CD4-positive, alpha-beta T cell treated with Interferon alpha-2 for 1 hour (primary cell): ENCODE data around the gene VSTM4.

Experiments
- DNase-seq, 2 donors: peaks; one replicate each; pipeline ENCODE4 v3.0.0-alpha.2; 2020 to 2022

The VSTM4 gene

GRCh38 chr10:49115015-49115795 is at the start of gene VSTM4:
Gene VSTM4, minus strand, starts transcription at chr10:49115522. Its CDS starts 37 bp downstream, at chr10:49115485.
- DNase-seq, result no peak

GRCh38 chr10:49164559-49165188 is 49.4 kb upstream of the VSTM4 start:
- peak; percentile 34 to 39 for DNase-seq

- no peak for DNase-seq
These were observed 48.4 kb upstream of the VSTM4 start for GRCh38 chr10:49163741-49164140.

- DNase-seq, result no peak
These were observed 47.5 kb upstream of the VSTM4 start for GRCh38 chr10:49162761-49163310.

- DNase-seq, result no peak
These were observed 46.7 kb upstream of the VSTM4 start for GRCh38 chr10:49162063-49162462.

GRCh38 chr10:49161411-49161997 is 46.2 kb upstream of the VSTM4 start:
- DNase-seq, result no peak

- DNase-seq, result no peak
These were observed 45.5 kb upstream of the VSTM4 start for GRCh38 chr10:49160814-49161213.

GRCh38 chr10:49160110-49160509 is 44.8 kb upstream of the VSTM4 start:
- DNase-seq, result no peak

- DNase-seq, result no peak
These were observed 43.6 kb upstream of the VSTM4 start for GRCh38 chr10:49158915-49159314.

- no peak for DNase-seq
These were observed 43.1 kb upstream of the VSTM4 start for GRCh38 chr10:49158404-49158803.

GRCh38 chr10:49157229-49157628 is 41.9 kb upstream of the VSTM4 start:
- DNase-seq, result no peak

- no peak for DNase-seq
These were observed 39.3 kb upstream of the VSTM4 start for GRCh38 chr10:49154641-49155040.

- DNase-seq, result no peak
These were observed 38.6 kb upstream of the VSTM4 start for GRCh38 chr10:49153971-49154370.

GRCh38 chr10:49153115-49153514 is 37.8 kb upstream of the VSTM4 start:
- DNase-seq, result no peak

GRCh38 chr10:49152663-49153062 is 37.3 kb upstream of the VSTM4 start:
- no peak for DNase-seq

GRCh38 chr10:49152037-49152436 is 36.7 kb upstream of the VSTM4 start:
- DNase-seq, result no peak

GRCh38 chr10:49151481-49151880 is 36.2 kb upstream of the VSTM4 start:
- DNase-seq, result no peak

GRCh38 chr10:49151025-49151445 is 35.7 kb upstream of the VSTM4 start:
- no peak for DNase-seq

- no peak for DNase-seq
These were observed 35.1 kb upstream of the VSTM4 start for GRCh38 chr10:49150426-49150825.

- DNase-seq, result no peak
These were observed 34.6 kb upstream of the VSTM4 start for GRCh38 chr10:49149881-49150280.

GRCh38 chr10:49144058-49144720 is 28.9 kb upstream of the VSTM4 start:
- DNase-seq, result no peak

- no peak for DNase-seq
These were observed 27.9 kb upstream of the VSTM4 start for GRCh38 chr10:49143249-49143648.
